HL-60 (cell line): Measurements from ENCODE around the gene CELSR2.

Source experiments
- DNase-seq, 2 experiments: peaks; one replicate each; pipeline ENCODE4 v3.0.0-alpha.2; 2010 to 2020; ENCODE audit warnings: low read depth in 1 of 2, low spot score in 1 of 2
- H3K27ac ChIP-seq: fragments of 250-450 bp; sonication (Bioruptor Pico); replicated peaks from 2 replicates; pipeline ENCODE4 v1.5.1; 2020; ENCODE audit warnings: mild to moderate bottlenecking, moderate library complexity
- H3K27me3 ChIP-seq: fragments of 250-450 bp; sonication (Bioruptor Pico); 2 replicates; pipeline ENCODE4 v1.5.1; 2021; ENCODE audit warnings: mild to moderate bottlenecking, moderate library complexity; ENCODE audit not compliant: insufficient read depth, poor library complexity, severe bottlenecking
- H3K4me3 ChIP-seq: replicated peaks from 2 replicates; pipeline ENCODE4 v1.5.1; 2011; ENCODE audit warnings: mild to moderate bottlenecking, control low read depth, low read length; ENCODE audit not compliant: insufficient read depth
- CTCF ChIP-seq: IDR thresholded peaks from one replicate; pipeline ENCODE4 v1.5.1; 2011; ENCODE audit warnings: low read length, control low read depth, inconsistent platforms; ENCODE audit not compliant: insufficient read depth
- GABPA ChIP-seq: IDR thresholded peaks from 2 replicates; pipeline ENCODE4 v1.6.1; 2012; ENCODE audit warnings: low read depth
- POLR2AphosphoS5 ChIP-seq: IDR thresholded peaks from 2 replicates; pipeline ENCODE4 v1.6.1; 2012; ENCODE audit warnings: low read depth
- REST ChIP-seq: IDR thresholded peaks from 2 replicates; pipeline ENCODE4 v1.6.1; 2012; ENCODE audit warnings: low read depth; ENCODE audit not compliant: insufficient replicate concordance
- SPI1 ChIP-seq: IDR thresholded peaks from 2 replicates; pipeline ENCODE4 v1.6.1; 2012; ENCODE audit warnings: low read depth, mild to moderate bottlenecking, borderline replicate concordance

CELSR2 gene

GRCh38 chr1:109293026-109293425 is 43.7 kb downstream of the CELSR2 start:
- no peak for DNase-seq
- Histone ChIP-seq H3K4me3 (no peak overlapping the region), H3K27ac (no peak overlapping the region), H3K27me3 (no peaks in the 10 kb centered on the region)
- TF ChIP-seq REST (no peak), POLR2AphosphoS5 (no peak), GABPA (no peak)

GRCh38 chr1:109294481-109294880 is 45.1 kb downstream of the CELSR2 start:
- no peak for DNase-seq
- TF ChIP-seq GABPA (no peak), POLR2AphosphoS5 (no peak), REST (no peak), CTCF (no peak), SPI1 (no peak; the same call in 1 of the 2 replicates)
- Histone ChIP-seq H3K27me3 (no peaks in the 10 kb centered on the region), H3K27ac (no peak overlapping the region), H3K4me3 (no peak overlapping the region)

GRCh38 chr1:109295712-109296415 is 46.5 kb downstream of the CELSR2 start:
- no peak for DNase-seq
- peaks cover under 1% of the 10 kb centered on the region for H3K27me3 ChIP-seq
- H3K27ac ChIP-seq, result no peak overlapping the region
- TF ChIP-seq SPI1 (no peak), CTCF (no peak), POLR2AphosphoS5 (no peak), GABPA (no peak), REST (no peak)
- H3K4me3 ChIP-seq, result no peak overlapping the region
